ENCODE results near the gene SEC14L6. TPM values are rescaled to one million over a fixed set of nuclear protein-coding genes. Genes with fewer than 3 reads are reported as not detected.
A peak's percentile ranks its signal among the peaks of the same experiment; 100 is the strongest.
"Not testable (repeated sequence)": the region's sequence is repeated elsewhere in the genome, so short reads cannot be mapped to it uniquely, and the experiment has no call there.

SEC14L6 gene
- polyA plus RNA-seq, 1 donor (not counting 4 experiments of a cell fraction or from before 2014, with no cell fraction given): not detected

GRCh38 chr22:30542811-30543188 is 3.7 kb downstream of the SEC14L6 start:
- no peak overlapping the region for H3K27ac ChIP-seq (ENCODE audit: control insufficient read depth, insufficient read depth, low read length)
- H2AFZ ChIP-seq (ENCODE audit: control insufficient read depth, low read length): no peak overlapping the region
- H3K4me3 ChIP-seq (ENCODE audit: control insufficient read depth in 2 of 3, extremely low read depth in 1 of 3, insufficient read depth in 2 of 3, low read depth in 1 of 3, low read length in 3 of 3): no peak overlapping the region
- H3K36me3 ChIP-seq (ENCODE audit: control insufficient read depth in 2 of 2, extremely low read depth in 1 of 2, insufficient read depth in 2 of 2, low read length in 2 of 2): no peaks in the 10 kb centered on the region
- no peaks in the 10 kb centered on the region for H3K9me1 ChIP-seq (ENCODE audit: control insufficient read depth, extremely low read depth, insufficient read depth, low read length)
- no peaks in the 10 kb centered on the region for H3K79me2 ChIP-seq (ENCODE audit: control insufficient read depth, insufficient read depth, low read length)
- no peak for FAIRE-seq
- H3K9me3 ChIP-seq (ENCODE audit: control insufficient read depth, low read depth, low read length): no peaks in the 10 kb centered on the region
- no peaks in the 10 kb centered on the region for H4K20me1 ChIP-seq (ENCODE audit: control insufficient read depth, extremely low read depth, insufficient read depth, low read length)
- dilution Hi-C loops (cut with MboI; ENCODE audit: extremely low pct_ligation_motif_present, low sequenced_read_pairs): no loop called here
- H3K9ac ChIP-seq (ENCODE audit: control insufficient read depth, extremely low read depth, insufficient read depth, low read length): no peak overlapping the region
- H3K4me1 ChIP-seq (ENCODE audit: control insufficient read depth, extremely low read depth, insufficient read depth, low read length): peaks cover 5% of the 10 kb centered on the region
- H3K4me2 ChIP-seq (ENCODE audit: control insufficient read depth, extremely low read depth, insufficient read depth, low read depth, low read length): no peak overlapping the region
- H3K27me3 ChIP-seq (ENCODE audit: control insufficient read depth, extremely low read depth, insufficient read depth, low read length): peaks cover 27% of the 10 kb centered on the region
- no peak for DNase-seq (ENCODE audit: low read depth, low spot score)
- TF ChIP-seq EZH2 (IDR thresholded peaks at IDR 0.05; ENCODE audit: low read length): no peak
- TF ChIP-seq CTCF (optimal IDR thresholded peaks at IDR 0.05 in 1 of 3, IDR thresholded peaks at IDR 0.05 in 1 of 3, conservative IDR thresholded peaks at IDR 0.05 in 1 of 3; ENCODE audit: extremely low read depth in 1 of 3, insufficient read depth in 2 of 3, low read length in 3 of 3): no peak

- no peak overlapping the region for H3K9ac ChIP-seq (ENCODE audit: control insufficient read depth, extremely low read depth, insufficient read depth, low read length)
- no peaks in the 10 kb centered on the region for H3K9me1 ChIP-seq (ENCODE audit: control insufficient read depth, extremely low read depth, insufficient read depth, low read length)
- H3K4me3 ChIP-seq (ENCODE audit: control insufficient read depth in 2 of 3, extremely low read depth in 1 of 3, insufficient read depth in 2 of 3, low read depth in 1 of 3, low read length in 3 of 3): no peak overlapping the region
- no peak overlapping the region for H2AFZ ChIP-seq (ENCODE audit: control insufficient read depth, low read length)
- H3K4me1 ChIP-seq (ENCODE audit: control insufficient read depth, extremely low read depth, insufficient read depth, low read length): peaks cover 5% of the 10 kb centered on the region
- FAIRE-seq (no peak), DNase-seq (ENCODE audit: low read depth, low spot score) (no peak)
- no peaks in the 10 kb centered on the region for H4K20me1 ChIP-seq (ENCODE audit: control insufficient read depth, extremely low read depth, insufficient read depth, low read length)
- H3K27me3 ChIP-seq (ENCODE audit: control insufficient read depth, extremely low read depth, insufficient read depth, low read length): peaks cover 27% of the 10 kb centered on the region
- H3K9me3 ChIP-seq (ENCODE audit: control insufficient read depth, low read depth, low read length): no peaks in the 10 kb centered on the region
- H3K79me2 ChIP-seq (ENCODE audit: control insufficient read depth, insufficient read depth, low read length): no peaks in the 10 kb centered on the region
- dilution Hi-C loops (cut with MboI; ENCODE audit: extremely low pct_ligation_motif_present, low sequenced_read_pairs): no loop called here
- H3K36me3 ChIP-seq (ENCODE audit: control insufficient read depth in 2 of 2, extremely low read depth in 1 of 2, insufficient read depth in 2 of 2, low read length in 2 of 2): no peaks in the 10 kb centered on the region
- no peak overlapping the region for H3K4me2 ChIP-seq (ENCODE audit: control insufficient read depth, extremely low read depth, insufficient read depth, low read depth, low read length)
- TF ChIP-seq CTCF (optimal IDR thresholded peaks at IDR 0.05 in 1 of 3, IDR thresholded peaks at IDR 0.05 in 1 of 3, conservative IDR thresholded peaks at IDR 0.05 in 1 of 3; ENCODE audit: extremely low read depth in 1 of 3, insufficient read depth in 2 of 3, low read length in 3 of 3) (no peak), EZH2 (IDR thresholded peaks at IDR 0.05; ENCODE audit: low read length) (peak; percentile 71)
- no peak overlapping the region for H3K27ac ChIP-seq (ENCODE audit: control insufficient read depth, insufficient read depth, low read length)
Measured at GRCh38 chr22:30541961-30542810, 4.4 kb downstream of the SEC14L6 start.

- H3K79me2 ChIP-seq (ENCODE audit: control insufficient read depth, insufficient read depth, low read length); H3K4me2 ChIP-seq (ENCODE audit: control insufficient read depth, extremely low read depth, insufficient read depth, low read depth, low read length); H3K9ac ChIP-seq (ENCODE audit: control insufficient read depth, extremely low read depth, insufficient read depth, low read length); dilution Hi-C loops (cut with MboI; ENCODE audit: extremely low pct_ligation_motif_present, low sequenced_read_pairs); H3K27ac ChIP-seq (ENCODE audit: control insufficient read depth, insufficient read depth, low read length); FAIRE-seq; H2AFZ ChIP-seq (ENCODE audit: control insufficient read depth, low read length); H4K20me1 ChIP-seq (ENCODE audit: control insufficient read depth, extremely low read depth, insufficient read depth, low read length); H3K4me3 ChIP-seq (ENCODE audit: control insufficient read depth in 2 of 3, extremely low read depth in 1 of 3, insufficient read depth in 2 of 3, low read depth in 1 of 3, low read length in 3 of 3); H3K9me1 ChIP-seq (ENCODE audit: control insufficient read depth, extremely low read depth, insufficient read depth, low read length); H3K4me1 ChIP-seq (ENCODE audit: control insufficient read depth, extremely low read depth, insufficient read depth, low read length); DNase-seq (ENCODE audit: low read depth, low spot score); H3K9me3 ChIP-seq (ENCODE audit: control insufficient read depth, low read depth, low read length); H3K36me3 ChIP-seq (ENCODE audit: control insufficient read depth in 2 of 2, extremely low read depth in 1 of 2, insufficient read depth in 2 of 2, low read length in 2 of 2): not testable (repeated sequence)
- peaks cover 27% of the 10 kb centered on the region for H3K27me3 ChIP-seq (ENCODE audit: control insufficient read depth, extremely low read depth, insufficient read depth, low read length)
Measured at GRCh38 chr22:30541511-30541910, 5.0 kb downstream of the SEC14L6 start.
